Glomerular visceral epithelial cell (primary cell): ENCODE measurements around the gene TGM2.

Experiments
- DNase-seq: peaks from one replicate; pipeline ENCODE4 v3.0.0-alpha.2; 2016; ENCODE audit errors: extremely low spot score

The TGM2 gene

GRCh38 chr20:38144974-38145728, 19.9 kb downstream of the TGM2 start:
- peak; percentile 77 for DNase-seq

GRCh38 chr20:38144598-38144973, 20.5 kb downstream of the TGM2 start:
- no peak for DNase-seq

GRCh38 chr20:38143646-38144554, 21.2 kb downstream of the TGM2 start:
- DNase-seq: peak; percentile 99

- DNase-seq: peak; percentile 79
Measured at GRCh38 chr20:38143238-38143645, 21.8 kb downstream of the TGM2 start.

- DNase-seq: no peak
Measured at GRCh38 chr20:38141889-38142494, 23.1 kb downstream of the TGM2 start.

DNA sequence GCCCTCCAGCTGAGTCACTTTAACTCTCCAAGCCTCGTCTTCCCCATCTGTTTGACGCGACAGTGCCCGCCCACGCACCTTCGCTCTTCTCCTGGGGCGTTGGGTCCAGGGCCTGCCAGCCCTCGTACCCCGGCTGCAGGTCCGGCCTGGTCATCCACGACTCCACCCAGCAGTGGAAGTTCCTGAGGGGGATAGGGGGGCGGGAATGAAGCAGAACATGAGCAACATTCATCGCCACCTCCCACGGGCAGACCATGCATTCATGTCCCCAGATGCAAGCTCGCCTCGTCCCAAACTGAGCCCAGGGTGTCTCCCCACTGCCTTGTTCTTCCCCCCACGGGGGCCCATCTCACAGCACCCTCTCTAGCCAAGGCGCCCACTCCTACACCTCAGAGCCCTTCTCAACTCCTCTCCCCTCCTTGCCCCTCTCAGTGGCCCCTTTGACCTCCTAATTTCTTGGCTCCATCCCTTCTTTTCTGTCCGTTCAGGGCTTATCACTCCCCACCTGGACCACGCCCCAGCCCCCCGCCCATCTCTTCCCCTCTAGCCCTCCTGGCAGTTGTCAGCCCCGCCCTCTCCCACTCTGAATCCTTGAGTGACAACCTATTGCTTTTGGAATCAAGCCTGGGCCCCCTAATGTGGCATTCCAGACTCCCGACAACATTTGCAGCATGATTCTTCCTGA, 23.7 kb downstream of the TGM2 start:
- DNase-seq: no peak

GRCh38 chr20:38139977-38140753, 24.9 kb downstream of the TGM2 start:
- no peak for DNase-seq

DNA sequence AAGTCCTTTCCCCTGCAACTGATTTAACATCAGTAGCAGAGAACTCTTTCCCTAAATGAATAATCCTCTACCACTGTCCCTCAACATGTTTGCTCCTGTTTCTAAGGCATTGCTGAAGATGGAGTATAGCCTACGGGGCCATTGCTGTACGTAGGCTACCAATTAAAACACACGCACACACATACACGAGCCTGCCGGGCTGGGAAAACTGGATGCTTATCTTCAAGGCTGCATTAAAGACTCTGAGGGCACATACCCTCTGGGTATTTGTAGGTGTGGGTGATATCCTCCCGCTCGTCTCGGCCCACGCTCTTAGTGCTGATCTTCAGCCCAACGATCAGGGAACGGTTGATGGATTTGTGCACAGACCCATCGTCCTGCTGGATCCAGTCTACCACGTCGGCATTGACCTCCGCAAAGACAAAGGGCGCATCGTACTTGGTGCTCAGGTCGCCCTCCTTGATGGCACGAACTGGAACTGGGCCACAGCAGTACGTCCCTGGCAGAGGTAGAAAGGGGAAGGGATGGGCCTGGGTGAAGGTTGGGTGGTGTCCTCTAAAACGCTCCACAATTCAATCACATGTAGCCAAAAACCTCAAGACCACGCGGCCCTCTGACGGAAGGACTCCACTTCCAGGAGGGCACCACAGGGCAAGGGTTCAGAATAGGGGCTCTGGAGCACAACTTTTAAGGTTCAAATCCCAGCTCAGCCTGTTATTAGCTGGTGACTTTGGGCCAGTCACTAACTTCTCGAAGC, 25.7 kb downstream of the TGM2 start:
- no peak for DNase-seq

DNA sequence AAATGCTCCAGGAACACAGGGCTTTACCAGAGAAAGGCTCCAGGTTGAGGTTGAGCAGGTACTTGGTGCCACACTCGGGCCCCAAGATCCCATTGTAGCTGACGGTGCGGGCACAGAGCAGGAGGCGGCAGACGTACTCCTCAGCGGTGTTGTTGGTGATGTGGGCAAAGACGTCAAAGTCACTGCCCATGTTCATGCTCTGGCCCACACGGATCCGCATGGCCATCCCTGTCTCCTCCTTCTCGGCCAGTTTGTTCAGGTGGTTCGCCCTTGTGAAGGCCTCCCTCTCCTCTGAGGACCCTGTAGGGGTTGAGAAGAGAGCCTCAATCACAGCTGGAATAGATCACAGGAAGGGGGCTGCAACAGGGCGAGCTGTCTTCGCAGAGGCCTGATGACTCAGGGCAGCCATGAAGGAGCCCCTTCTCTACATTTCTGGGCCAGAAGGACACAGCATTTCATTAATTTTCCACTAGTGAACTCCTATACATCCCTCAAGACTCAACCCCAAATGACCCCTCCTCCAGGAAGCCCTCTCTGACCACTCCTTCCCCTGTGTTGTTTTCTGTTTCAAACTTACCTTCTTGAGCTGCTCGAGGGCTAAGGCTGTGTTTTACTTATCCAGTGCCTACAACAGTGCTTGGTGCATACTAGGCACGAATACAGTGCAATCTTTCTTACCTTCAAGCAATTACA, 26.8 kb downstream of the TGM2 start:
- DNase-seq: no peak

DNA sequence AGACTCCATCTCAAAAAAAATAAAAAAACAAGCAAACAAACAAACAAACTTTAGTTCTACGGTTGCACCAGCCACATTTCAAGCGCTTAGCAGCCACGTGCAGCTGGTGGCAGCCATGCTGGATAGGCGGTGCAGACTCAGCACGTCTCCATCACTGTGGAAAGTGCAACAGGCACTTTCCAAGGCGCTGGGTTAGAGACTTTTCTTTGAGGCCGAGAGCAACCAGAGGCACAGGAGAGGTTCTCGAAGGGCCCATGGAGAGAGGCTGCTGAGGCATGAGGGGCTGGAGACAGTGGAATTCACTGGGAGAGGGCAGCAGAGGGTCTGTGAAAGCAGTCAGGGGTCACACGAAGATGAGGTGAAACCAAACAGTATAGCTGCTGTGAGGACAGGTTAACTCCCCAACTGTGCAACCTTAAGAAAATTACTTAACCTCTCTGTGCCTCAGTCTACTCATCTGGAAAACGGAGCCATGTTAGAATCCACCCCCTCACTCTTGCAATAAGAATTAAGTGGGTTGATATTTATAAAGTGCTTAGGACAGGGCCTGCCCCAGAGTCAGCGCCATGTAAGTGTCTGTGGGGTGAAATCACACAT, 27.5 kb downstream of the TGM2 start:
- no peak for DNase-seq

DNA sequence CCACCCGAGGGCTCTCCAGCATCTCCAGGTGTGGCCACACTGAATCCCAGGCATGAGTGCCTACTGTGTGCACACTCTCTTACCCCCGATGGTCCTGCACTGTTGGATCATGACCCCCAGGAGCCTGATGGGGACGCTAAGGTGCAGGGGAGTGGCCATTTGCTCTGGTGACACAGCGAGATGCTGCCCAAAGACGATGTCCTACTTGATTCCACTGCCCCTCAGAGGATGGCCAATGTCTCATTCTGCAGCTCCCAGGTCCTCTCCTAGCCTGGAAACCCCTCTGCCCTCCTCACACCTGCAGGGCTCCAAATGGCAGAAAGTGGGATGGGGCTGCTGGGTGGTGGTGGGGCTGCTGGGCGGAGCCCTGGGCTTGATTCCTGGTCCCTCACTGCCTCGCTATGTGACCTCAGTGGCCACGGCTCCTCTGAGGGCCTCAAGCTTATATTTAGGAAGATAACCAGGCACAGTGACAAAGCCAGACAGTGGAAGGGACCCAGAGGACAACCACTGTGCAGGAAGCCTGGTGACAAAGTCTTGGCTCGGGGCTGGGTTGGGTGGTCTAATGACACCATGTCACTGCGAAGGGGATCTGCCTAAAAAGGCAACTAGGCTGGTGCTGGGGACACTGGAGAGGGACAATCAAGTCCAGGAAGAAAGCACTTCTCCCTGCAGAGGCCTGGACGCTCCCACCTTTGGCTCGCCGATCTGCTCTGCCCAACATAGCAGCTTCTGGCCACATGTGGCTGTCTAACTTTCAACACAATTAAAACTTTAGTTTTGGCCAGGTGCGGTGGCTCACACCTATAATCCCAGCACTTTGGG, 28.4 kb downstream of the TGM2 start:
- no peak for DNase-seq

- no peak for DNase-seq
Measured at GRCh38 chr20:38135651-38136420, 29.2 kb downstream of the TGM2 start.

DNA sequence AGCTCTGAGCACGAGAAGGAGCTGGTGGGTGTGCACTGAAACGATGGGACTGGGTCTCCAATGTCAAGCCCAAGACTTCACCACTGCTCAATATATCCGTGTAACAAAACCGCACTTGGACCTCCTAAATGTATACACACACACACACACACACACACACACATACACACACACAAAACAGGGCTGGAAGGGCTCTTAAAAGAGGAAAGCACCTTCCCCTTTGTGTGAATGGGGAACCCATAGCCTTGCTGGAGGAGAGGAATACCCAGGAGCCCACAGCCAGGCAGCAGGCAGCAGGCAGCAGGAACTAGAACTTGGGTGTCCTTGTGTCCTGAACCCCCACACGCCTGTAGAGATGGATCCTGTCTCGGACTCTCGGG, 29.8 kb downstream of the TGM2 start:
- no peak for DNase-seq

DNA sequence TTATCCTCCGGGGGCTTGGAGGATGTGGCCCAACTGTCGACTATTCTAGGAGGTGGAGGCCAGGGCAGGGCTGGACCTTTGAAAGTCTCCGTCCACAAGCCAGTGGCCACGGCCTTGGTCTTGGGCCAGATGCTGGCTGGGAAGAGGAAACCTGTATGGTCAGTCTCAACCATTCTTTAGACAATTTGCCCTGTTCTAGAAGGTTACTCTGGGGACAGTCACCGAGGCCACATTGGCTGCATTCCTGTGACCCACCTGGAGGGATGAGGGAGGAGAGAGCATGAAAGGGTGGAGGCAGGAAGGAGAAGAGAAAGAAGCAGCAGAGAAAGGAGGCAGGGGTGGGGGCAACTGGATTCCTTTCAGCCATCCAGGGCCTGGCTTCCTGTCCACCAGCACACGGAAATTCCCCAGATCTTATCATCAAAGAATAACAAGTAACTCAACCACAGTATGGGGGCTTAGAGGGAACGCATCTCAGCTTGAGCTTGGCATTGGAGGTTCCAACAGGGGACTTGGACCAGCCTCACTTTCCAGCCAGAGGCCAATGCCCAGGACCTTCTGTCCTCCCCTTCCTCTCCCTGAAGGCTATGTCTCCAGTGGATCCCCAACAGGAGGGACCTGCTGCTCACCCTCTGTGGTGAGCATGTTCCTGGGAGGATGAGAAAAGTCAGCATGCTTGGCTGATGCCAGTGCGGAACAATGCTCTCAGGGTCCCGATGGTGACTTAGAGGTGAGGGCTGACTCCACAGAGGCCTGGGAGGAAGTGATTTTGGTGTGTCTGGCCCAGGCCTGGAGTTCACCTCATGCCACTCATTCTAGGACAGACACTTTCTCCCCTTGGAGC, 30.4 kb downstream of the TGM2 start:
- DNase-seq: peak; percentile 72

DNA sequence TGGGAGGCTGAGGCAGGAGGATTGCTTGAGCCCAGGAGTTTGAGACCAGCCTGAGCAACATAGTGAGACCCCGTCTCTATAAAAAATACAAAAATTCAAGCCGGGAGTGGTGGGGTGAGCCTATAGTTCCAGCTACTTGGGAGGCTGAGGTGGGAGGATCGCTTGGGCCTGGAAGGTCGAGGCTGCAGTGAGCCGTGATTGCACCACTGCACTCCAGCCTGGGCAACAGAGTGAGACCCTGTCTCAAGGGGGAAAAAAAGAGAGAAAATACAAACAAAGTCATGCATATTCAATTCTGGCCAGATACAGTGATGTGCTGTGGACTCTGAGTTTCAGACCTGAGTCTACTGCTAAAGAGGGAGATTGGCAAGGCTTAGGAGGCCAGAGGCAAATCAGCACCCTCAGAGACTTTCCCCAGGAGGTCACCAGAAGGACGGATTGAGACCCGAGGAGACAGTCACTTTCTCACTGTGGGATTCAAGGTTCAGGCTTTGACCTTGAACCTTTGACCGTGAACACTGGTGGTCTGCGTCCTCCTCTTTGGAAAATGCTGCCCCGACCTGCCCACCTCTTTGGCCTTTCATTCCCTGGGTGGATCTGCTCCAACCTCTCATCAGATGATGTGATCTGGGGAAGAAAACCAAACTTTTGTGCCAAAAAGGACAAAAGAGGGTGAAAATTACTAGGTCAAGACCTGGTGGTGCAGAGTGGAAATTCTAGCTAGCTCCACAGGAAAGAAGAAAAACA, 31.2 kb downstream of the TGM2 start:
- no peak for DNase-seq

- DNase-seq: no peak
Measured at GRCh38 chr20:38132910-38133501, 32.1 kb downstream of the TGM2 start.
